ENCODE measurements around the gene GABBR2.

The GABBR2 gene

GRCh38 chr9:98370976-98371315, 337.8 kb downstream of the GABBR2 start:
- DNase-seq (ENCODE audit: low read depth) = no peak
- no peak for TF ChIP-seq CTCF (conservative IDR thresholded peaks at IDR 0.05; ENCODE audit: low read length)

DNA sequence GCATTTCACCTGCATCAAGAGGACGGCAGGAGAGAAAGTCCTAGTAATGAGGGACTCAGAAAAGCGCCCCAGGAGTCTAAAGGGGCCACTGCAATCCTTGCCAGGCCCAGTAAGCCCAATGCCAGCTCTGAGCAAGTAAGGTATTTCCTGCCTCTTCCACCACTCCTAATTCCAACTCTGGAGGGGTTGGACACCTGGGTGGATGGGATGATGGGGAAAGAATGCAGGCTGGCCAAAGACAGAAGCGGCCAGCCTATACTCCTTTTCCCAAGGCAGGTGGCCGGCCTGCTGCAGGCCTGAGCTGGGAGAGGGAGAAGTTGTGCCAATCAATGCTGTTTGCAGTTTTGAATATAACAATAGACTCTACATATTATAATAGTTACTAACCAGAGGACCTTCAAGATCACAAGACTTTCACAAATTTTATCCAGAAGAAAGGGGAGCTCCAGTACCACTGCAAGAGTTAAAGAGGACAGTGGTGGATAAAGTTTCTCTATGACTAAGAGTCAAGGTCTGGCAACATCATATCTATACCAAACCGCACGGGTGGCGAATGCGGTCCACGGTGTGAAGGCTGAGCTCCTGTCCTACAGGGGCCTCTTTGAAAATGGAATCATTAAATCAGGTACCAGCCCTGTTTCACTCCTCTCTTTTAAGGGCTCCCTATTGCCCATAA, 338.3 kb downstream of the GABBR2 start:
- H3K4me3 ChIP-seq (ENCODE audit: low read length) = no peak overlapping the region
- TF ChIP-seq CTCF (conservative IDR thresholded peaks at IDR 0.05; ENCODE audit: low read length) = no peak
- no peak for DNase-seq (ENCODE audit: low read depth)

More at GRCh38 chr9:98370976-98371315, 337.8 kb downstream of the GABBR2 start:
- no peak overlapping the region for H3K4me3 ChIP-seq (ENCODE audit: low read length)

GRCh38 chr9:98369896-98370295, 338.8 kb downstream of the GABBR2 start:
- no peak for DNase-seq (ENCODE audit: low read depth)
- TF ChIP-seq CTCF (conservative IDR thresholded peaks at IDR 0.05; ENCODE audit: low read length) = no peak
- no peak overlapping the region for H3K4me3 ChIP-seq (ENCODE audit: low read length)

- TF ChIP-seq CTCF (conservative IDR thresholded peaks at IDR 0.05; ENCODE audit: low read length) = no peak
- no peak for DNase-seq (ENCODE audit: low read depth)
- no peak overlapping the region for H3K4me3 ChIP-seq (ENCODE audit: low read length)
Measured at GRCh38 chr9:98369471-98369870, 339.3 kb downstream of the GABBR2 start.

DNA sequence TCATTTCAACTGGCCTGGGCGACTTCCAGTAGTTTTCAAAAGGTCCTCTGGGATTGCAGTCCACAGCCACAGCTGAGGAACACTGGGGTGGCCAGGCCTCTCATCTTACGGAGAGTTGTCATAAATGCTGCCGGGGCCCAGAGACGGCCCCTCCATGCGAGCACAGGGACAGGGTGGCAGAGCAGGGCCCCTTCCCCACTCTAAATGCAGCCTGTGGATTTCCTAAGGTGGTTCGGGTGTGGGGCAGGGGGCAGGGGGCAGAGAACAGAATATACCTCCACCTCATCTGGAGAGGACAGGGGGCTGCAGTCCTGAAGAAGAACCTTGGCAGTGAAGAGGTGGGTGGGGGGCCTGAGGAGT, 339.7 kb downstream of the GABBR2 start:
- no peak for TF ChIP-seq CTCF (conservative IDR thresholded peaks at IDR 0.05; ENCODE audit: low read length)
- no peak for DNase-seq (ENCODE audit: low read depth)

GRCh38 chr9:98368366-98369065, 340.2 kb downstream of the GABBR2 start:
- no peak for DNase-seq (ENCODE audit: low read depth)
- no peak for TF ChIP-seq CTCF (conservative IDR thresholded peaks at IDR 0.05; ENCODE audit: low read length)
- no peak overlapping the region for H3K4me3 ChIP-seq (ENCODE audit: low read length)

More for the DNA sequence above, 339.7 kb downstream of the GABBR2 start:
- H3K4me3 ChIP-seq (ENCODE audit: low read length) = no peak overlapping the region

- no peak for DNase-seq (ENCODE audit: low read depth)
- H3K4me3 ChIP-seq (ENCODE audit: low read length) = no peak overlapping the region
- TF ChIP-seq CTCF (conservative IDR thresholded peaks at IDR 0.05; ENCODE audit: low read length) = no peak
Measured at GRCh38 chr9:98367923-98368322, 340.8 kb downstream of the GABBR2 start.

Measured in AG10803 (cell line).